ENCODE results near the gene DAB1. TPM values are rescaled to one million over a fixed set of nuclear protein-coding genes. Genes with fewer than 3 reads are reported as not detected.

Gene DAB1
- total RNA-seq, 1 experiment from 2014 or later: not detected

GRCh38 chr1:56991576-56991975, 432.3 kb downstream of the DAB1 start:
- Histone ChIP-seq H3K27me3 (ENCODE audit: insufficient read depth, low read length) (peaks cover 24% of the 10 kb centered on the region), H3K9me3 (ENCODE audit: control insufficient read depth in 1 of 2, insufficient read depth in 1 of 2, low read depth in 1 of 2, low read length in 2 of 2) (no peaks in the 10 kb centered on the region), H3K36me3 (ENCODE audit: control insufficient read depth in 1 of 2, insufficient read depth in 2 of 2, low read length in 2 of 2) (no peaks in the 10 kb centered on the region), H2AFZ (ENCODE audit: low read depth, low read length, poor library complexity, severe bottlenecking) (no peak overlapping the region), H3K4me2 (ENCODE audit: low read length) (no peak overlapping the region), H3K4me3 (replicated peaks in 1 of 2; ENCODE audit: low read depth in 1 of 2, low read length in 2 of 2) (no peak overlapping the region), H3K4me1 (ENCODE audit: control insufficient read depth in 1 of 2, insufficient read depth in 2 of 2, low read length in 2 of 2) (no peaks in the 10 kb centered on the region), H3K9me2 (ENCODE audit: insufficient read depth) (no peaks in the 10 kb centered on the region), H3K27ac (ENCODE audit: low read depth, low read length) (no peak overlapping the region), H3K9ac (ENCODE audit: low read length) (no peak overlapping the region), H4K20me1 (ENCODE audit: insufficient read depth) (no peaks in the 10 kb centered on the region), H3K79me2 (ENCODE audit: insufficient read depth, low read length) (no peaks in the 10 kb centered on the region)
- TF ChIP-seq TCF7L2 (IDR thresholded peaks at IDR 0.05; ENCODE audit: borderline replicate concordance, extremely low read depth, insufficient read depth, insufficient read length): no peak
- no peak for TF ChIP-seq ELF1 (IDR thresholded peaks at IDR 0.05; ENCODE audit: borderline replicate concordance, low read depth)
- TF ChIP-seq SP1 (IDR thresholded peaks at IDR 0.05; ENCODE audit: low read depth): no peak
- no peak for TF ChIP-seq CBX3 (IDR thresholded peaks at IDR 0.05; ENCODE audit: low read depth)
- TF ChIP-seq, protein P1, sequence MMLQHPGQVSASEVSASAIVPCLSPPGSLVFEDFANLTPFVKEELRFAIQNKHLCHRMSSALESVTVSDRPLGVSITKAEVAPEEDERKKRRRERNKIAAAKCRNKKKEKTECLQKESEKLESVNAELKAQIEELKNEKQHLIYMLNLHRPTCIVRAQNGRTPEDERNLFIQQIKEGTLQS (IDR thresholded peaks at IDR 0.05): no peak
- no peak for TF ChIP-seq EZH2phosphoT487 (IDR thresholded peaks at IDR 0.05; ENCODE audit: borderline replicate concordance)
- TF ChIP-seq SIN3A (IDR thresholded peaks at IDR 0.05; ENCODE audit: low read depth): no peak
- TF ChIP-seq ZNF274 (IDR thresholded peaks at IDR 0.05; ENCODE audit: low read depth, low read length): no peak
- TF ChIP-seq FOSL1 (IDR thresholded peaks at IDR 0.05; ENCODE audit: low read depth): no peak
- no peak for TF ChIP-seq POLR2AphosphoS5 (IDR thresholded peaks at IDR 0.05; ENCODE audit: low read depth, low read length)
- TF ChIP-seq, protein P2, sequence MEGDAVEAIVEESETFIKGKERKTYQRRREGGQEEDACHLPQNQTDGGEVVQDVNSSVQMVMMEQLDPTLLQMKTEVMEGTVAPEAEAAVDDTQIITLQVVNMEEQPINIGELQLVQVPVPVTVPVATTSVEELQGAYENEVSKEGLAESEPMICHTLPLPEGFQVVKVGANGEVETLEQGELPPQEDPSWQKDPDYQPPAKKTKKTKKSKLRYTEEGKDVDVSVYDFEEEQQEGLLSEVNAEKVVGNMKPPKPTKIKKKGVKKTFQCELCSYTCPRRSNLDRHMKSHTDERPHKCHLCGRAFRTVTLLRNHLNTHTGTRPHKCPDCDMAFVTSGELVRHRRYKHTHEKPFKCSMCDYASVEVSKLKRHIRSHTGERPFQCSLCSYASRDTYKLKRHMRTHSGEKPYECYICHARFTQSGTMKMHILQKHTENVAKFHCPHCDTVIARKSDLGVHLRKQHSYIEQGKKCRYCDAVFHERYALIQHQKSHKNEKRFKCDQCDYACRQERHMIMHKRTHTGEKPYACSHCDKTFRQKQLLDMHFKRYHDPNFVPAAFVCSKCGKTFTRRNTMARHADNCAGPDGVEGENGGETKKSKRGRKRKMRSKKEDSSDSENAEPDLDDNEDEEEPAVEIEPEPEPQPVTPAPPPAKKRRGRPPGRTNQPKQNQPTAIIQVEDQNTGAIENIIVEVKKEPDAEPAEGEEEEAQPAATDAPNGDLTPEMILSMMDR (IDR thresholded peaks at IDR 0.05 in 2 of 3, conservative IDR thresholded peaks at IDR 0.05 in 1 of 3; ENCODE audit: borderline replicate concordance in 1 of 3, insufficient read depth in 1 of 3, low read depth in 2 of 3, low read length in 2 of 3): no peak
- no peak for TF ChIP-seq REST (IDR thresholded peaks at IDR 0.05; ENCODE audit: low read depth)
- TF ChIP-seq YY1 (IDR thresholded peaks at IDR 0.05; ENCODE audit: extremely low read depth, insufficient replicate concordance, low read depth, low read length): no peak
- no peak for TF ChIP-seq CEBPB (IDR thresholded peaks at IDR 0.05; ENCODE audit: low read depth)
- TF ChIP-seq ZFX (IDR thresholded peaks at IDR 0.05): no peak
- TF ChIP-seq, protein P3, sequence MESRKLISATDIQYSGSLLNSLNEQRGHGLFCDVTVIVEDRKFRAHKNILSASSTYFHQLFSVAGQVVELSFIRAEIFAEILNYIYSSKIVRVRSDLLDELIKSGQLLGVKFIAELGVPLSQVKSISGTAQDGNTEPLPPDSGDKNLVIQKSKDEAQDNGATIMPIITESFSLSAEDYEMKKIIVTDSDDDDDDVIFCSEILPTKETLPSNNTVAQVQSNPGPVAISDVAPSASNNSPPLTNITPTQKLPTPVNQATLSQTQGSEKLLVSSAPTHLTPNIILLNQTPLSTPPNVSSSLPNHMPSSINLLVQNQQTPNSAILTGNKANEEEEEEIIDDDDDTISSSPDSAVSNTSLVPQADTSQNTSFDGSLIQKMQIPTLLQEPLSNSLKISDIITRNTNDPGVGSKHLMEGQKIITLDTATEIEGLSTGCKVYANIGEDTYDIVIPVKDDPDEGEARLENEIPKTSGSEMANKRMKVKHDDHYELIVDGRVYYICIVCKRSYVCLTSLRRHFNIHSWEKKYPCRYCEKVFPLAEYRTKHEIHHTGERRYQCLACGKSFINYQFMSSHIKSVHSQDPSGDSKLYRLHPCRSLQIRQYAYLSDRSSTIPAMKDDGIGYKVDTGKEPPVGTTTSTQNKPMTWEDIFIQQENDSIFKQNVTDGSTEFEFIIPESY (IDR thresholded peaks at IDR 0.05; ENCODE audit: extremely low read depth, insufficient replicate concordance, low read length): no peak
- TF ChIP-seq SRF (IDR thresholded peaks at IDR 0.05; ENCODE audit: low read depth): no peak
- RAD21 ChIA-PET (ENCODE audit: low non-redundant PET in 1 of 2, low total read pairs in 2 of 2, uncharacterized antibody in 2 of 2, unreplicated experiment in 2 of 2): no interaction called here
- no TSS peak for BruUV-seq (replicated peaks)
- no peak for ATAC-seq
- CTCF ChIA-PET: no interaction called here
- DNase-seq (ENCODE audit: low read depth, low spot score): no peak
- intact Hi-C loops (cut with micrococcal nuclease): no loop called here
- POLR2A ChIA-PET: no interaction called here

Measured in HCT116 (cell line).